ENCODE measurements around the gene SLC35A4. TPM values are rescaled to one million over a fixed set of nuclear protein-coding genes. Genes with fewer than 3 reads are reported as not detected.

SLC35A4 gene
- total and polyA plus RNA-seq, 2 of the 8 experiments (the other 6 are each of a cell fraction or from before 2014, with no cell fraction given), result 78.6 to 133 TPM

- TF ChIP-seq TEAD4 (IDR thresholded peaks at IDR 0.05; ENCODE audit: low read depth, low read length) (no peak), MAFK (IDR thresholded peaks at IDR 0.05; ENCODE audit: low read depth, low read length) (no peak), ATF3 (IDR thresholded peaks at IDR 0.05; ENCODE audit: insufficient read depth, low read depth, low read length) (no peak), SIRT6 (IDR thresholded peaks at IDR 0.05; ENCODE audit: low read length) (no peak), CTCF (IDR thresholded peaks at IDR 0.05; ENCODE audit: control extremely low read depth in 1 of 3, insufficient read depth in 1 of 3, low read depth in 1 of 3, low read length in 3 of 3) (no peak), MAX (IDR thresholded peaks at IDR 0.05) (peak; percentile 81; the same call in 1 of the 2 replicates), GTF2F1 (IDR thresholded peaks at IDR 0.05; ENCODE audit: borderline replicate concordance, low read depth, low read length) (no peak), EGR1 (IDR thresholded peaks at IDR 0.05; ENCODE audit: borderline replicate concordance, low read depth, low read length) (no peak; the same call in 1 of the 2 replicates), SP4 (IDR thresholded peaks at IDR 0.05; ENCODE audit: low read length) (peak; percentile 61; the same call in 1 of the 2 replicates), SRF (IDR thresholded peaks at IDR 0.05; ENCODE audit: low read depth, low read length) (no peak), EP300 (IDR thresholded peaks at IDR 0.05; ENCODE audit: borderline replicate concordance in 1 of 2, low read depth in 2 of 2, low read length in 2 of 2) (no peak), SP1 (IDR thresholded peaks at IDR 0.05; ENCODE audit: low read depth, low read length) (no peak; the same call in 1 of the 2 replicates)
Observed at GRCh38 chr5:140557136-140557805, 7.4 kb upstream of the SLC35A4 start, which contains the start of gene SRA1 (continued).
